Mesothelial cell of epicardium (in vitro differentiated cells): ENCODE results near the gene DIP2B. TPM values are rescaled to one million over a fixed set of nuclear protein-coding genes. Genes with fewer than 3 reads are reported as not detected.
A peak's percentile ranks its signal among the peaks of the same experiment; 100 is the strongest.

Source experiments
- DNase-seq, 2 experiments: peaks; one replicate each; pipeline ENCODE4 v3.0.0; 2021; ENCODE audit warnings: low spot score in 2 of 2; ENCODE audit not compliant: unreplicated experiment in 2 of 2
- H3K27ac Mint-ChIP-seq: 2 replicates; pipeline ENCODE4 v1.8.0; 2021; ENCODE audit warnings: mixed read lengths
- H3K27me3 Mint-ChIP-seq: 2 replicates; pipeline ENCODE4 v1.8.0; 2021; ENCODE audit warnings: low read depth, mixed read lengths
- H3K36me3 Mint-ChIP-seq: 2 replicates; pipeline ENCODE4 v1.8.0; 2021; ENCODE audit warnings: mixed read lengths
- H3K4me1 Mint-ChIP-seq: 2 replicates; pipeline ENCODE4 v1.8.0; 2021; ENCODE audit warnings: mixed read lengths
- H3K4me3 Mint-ChIP-seq: 2 replicates; pipeline ENCODE4 v1.8.0; 2021; ENCODE audit warnings: mild to moderate bottlenecking, moderate library complexity, mixed read lengths
- H3K9me3 Mint-ChIP-seq: 2 replicates; pipeline ENCODE4 v1.8.0; 2021; ENCODE audit warnings: mixed read lengths
- total RNA-seq: library from RNA; stranded (reverse); gene quantifications from 3 replicates; pipeline ENCODE4 v1.2.1, GENCODE V29; 2021
- TF ChIP-seq, protein P1 (sequence below): fragments of 200-600 bp; sonication (generic); IDR thresholded peaks from one replicate; pipeline ENCODE4 v1.5.0; 2021; ENCODE audit warnings: antibody characterized with exemption; ENCODE audit not compliant: unreplicated experiment

The DIP2B gene
- total RNA-seq, 1 donor from 2014 or later: 32.0 TPM

DNA sequence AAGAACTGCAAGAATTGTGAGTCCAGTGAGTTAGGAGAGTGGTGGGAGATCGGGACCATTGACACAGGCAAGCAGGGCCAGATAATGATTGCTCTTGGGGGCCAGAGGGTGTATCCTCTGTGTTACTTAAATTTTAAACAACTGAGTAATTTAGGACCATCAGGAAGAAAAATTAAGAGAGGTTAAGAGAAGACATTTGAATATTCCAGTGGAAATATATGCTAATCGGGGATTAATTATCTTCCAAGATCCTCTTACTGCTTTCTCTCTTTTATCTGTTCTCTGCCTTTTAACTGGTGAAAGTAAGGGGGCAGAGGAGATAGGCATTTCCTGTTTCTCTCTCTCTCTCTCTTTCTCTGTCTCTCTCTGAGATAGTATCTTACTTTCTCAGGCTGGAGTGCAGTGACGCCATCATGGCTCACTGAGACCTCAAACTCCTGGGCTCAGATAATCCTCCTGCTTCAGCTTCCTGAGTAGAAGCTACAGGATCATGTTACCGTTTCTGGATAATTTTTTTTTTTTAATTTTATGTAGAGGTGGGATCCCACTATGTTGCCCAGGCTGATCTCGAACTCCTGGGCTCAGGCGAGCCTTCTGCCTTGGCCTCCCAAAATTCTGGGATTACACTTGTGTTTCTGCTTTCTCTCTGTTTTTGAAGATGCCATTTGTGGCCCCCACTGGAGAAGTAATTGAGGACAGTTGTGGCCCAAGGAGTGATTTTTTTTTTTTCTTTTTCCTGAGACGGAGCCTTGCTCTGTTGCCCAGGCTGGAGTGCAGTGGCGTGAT lies 85.1 kb downstream of the DIP2B start:
- TF ChIP-seq, protein P1, sequence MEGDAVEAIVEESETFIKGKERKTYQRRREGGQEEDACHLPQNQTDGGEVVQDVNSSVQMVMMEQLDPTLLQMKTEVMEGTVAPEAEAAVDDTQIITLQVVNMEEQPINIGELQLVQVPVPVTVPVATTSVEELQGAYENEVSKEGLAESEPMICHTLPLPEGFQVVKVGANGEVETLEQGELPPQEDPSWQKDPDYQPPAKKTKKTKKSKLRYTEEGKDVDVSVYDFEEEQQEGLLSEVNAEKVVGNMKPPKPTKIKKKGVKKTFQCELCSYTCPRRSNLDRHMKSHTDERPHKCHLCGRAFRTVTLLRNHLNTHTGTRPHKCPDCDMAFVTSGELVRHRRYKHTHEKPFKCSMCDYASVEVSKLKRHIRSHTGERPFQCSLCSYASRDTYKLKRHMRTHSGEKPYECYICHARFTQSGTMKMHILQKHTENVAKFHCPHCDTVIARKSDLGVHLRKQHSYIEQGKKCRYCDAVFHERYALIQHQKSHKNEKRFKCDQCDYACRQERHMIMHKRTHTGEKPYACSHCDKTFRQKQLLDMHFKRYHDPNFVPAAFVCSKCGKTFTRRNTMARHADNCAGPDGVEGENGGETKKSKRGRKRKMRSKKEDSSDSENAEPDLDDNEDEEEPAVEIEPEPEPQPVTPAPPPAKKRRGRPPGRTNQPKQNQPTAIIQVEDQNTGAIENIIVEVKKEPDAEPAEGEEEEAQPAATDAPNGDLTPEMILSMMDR: no peak
- Mint-ChIP-seq H3K36me3 (peaks cover 3% of the 10 kb centered on the region), H3K9me3 (no peaks in the 10 kb centered on the region), H3K27ac (peak overlapping the region; percentile 86), H3K4me3 (no peak overlapping the region), H3K4me1 (peaks cover 18% of the 10 kb centered on the region), H3K27me3 (no peaks in the 10 kb centered on the region)
- no peak for DNase-seq

DNA sequence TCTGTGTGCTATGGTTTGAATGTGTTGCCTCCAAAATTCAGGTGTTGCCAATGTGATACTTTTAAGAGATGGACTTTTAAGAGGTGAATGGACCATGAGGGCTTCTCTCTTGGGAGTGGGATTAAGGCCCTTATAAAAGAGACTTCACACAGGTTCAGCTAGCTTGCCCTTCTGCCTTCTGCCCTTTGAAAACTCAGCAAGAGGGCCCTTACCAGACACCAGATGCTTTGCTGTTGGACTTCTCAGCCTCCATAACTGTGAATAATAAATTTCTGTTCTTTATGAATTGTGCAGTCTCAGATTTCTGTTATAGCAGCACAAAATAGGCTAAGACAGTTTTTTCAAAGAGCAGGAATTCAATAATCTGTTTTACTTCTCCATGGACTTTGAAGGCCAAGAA lies 86.1 kb downstream of the DIP2B start:
- H3K4me3 Mint-ChIP-seq: no peak overlapping the region
- no peaks in the 10 kb centered on the region for H3K9me3 Mint-ChIP-seq
- DNase-seq: no peak
- H3K27ac Mint-ChIP-seq: no peak overlapping the region
- H3K27me3 Mint-ChIP-seq: no peaks in the 10 kb centered on the region
- peaks cover 21% of the 10 kb centered on the region for H3K4me1 Mint-ChIP-seq
- peaks cover 3% of the 10 kb centered on the region for H3K36me3 Mint-ChIP-seq
- TF ChIP-seq, protein P1: no peak

DNA sequence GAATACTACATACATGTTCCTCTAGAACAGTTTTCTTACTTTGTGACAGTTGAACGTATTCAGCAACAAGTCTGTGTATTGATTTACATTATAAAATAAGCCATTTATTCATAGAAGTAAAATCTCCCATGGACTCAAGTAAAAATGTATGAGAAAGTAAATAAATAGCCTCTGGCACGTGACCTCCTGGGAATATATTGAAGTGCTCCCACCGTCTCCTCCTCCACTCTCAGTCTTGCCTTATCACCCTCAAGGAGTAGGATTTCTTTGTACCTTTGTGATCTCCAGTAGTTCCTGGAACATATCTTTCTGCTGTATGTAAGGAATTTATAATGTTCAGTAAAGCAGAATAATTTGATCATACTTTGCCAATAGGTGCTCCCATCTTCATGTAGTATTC lies 90.9 kb downstream of the DIP2B start:
- peaks cover 25% of the 10 kb centered on the region for H3K4me1 Mint-ChIP-seq
- TF ChIP-seq, protein P1: no peak
- H3K9me3 Mint-ChIP-seq: no peaks in the 10 kb centered on the region
- H3K27me3 Mint-ChIP-seq: no peaks in the 10 kb centered on the region
- H3K36me3 Mint-ChIP-seq: no peaks in the 10 kb centered on the region
- H3K4me3 Mint-ChIP-seq: no peak overlapping the region
- DNase-seq: no peak
- peak overlapping the region; percentile 7 for H3K27ac Mint-ChIP-seq

DNA sequence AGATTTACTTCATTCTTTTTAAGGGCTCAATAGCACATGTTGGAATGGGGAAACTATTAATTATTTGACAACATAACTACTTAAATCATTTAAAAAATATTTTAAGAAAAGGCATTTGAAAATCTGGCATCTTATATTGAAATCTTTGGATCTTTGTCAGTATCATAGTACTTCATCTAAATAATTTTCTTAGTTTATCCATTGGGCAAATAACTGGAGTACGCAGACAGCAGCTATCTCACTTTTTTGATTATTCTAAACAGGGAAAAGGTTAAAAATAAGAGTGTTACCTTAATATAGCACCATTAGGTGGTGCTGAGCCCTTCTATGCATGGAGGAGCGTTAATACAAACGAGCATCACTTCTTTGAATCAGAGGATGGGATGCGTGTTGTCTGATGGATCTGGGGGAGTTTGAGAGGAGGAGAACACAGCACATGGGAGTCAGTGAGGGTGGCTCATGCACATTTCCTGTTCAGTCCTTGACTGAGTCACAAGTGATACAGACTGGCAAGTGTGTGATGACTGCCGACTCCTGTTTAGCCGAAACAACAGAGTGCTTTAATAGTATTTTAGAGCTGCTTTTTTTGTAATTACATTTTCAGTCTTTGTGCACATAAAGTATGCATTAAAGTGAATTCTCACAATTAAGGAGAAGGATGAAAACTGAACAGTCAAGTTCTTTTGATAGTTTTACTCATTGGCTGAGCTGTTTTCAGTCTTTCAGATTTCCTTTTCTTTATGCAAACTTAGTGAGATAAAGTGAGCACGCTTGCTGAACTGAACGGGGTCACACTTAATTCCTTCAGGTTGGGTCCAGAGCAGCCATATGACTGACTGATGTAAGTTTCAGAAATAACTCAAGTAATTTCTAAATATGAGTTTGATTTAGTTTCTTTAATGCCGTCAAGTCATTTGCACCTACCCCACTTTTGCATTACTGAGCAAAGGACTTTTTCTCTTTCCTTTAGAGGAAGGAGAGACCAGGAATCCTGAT lies 92.7 kb downstream of the DIP2B start:
- H3K9me3 Mint-ChIP-seq: no peaks in the 10 kb centered on the region
- DNase-seq: no peak
- TF ChIP-seq, protein P1: no peak
- H3K4me1 Mint-ChIP-seq: peaks cover 25% of the 10 kb centered on the region
- H3K36me3 Mint-ChIP-seq: no peaks in the 10 kb centered on the region
- no peak overlapping the region for H3K4me3 Mint-ChIP-seq
- H3K27me3 Mint-ChIP-seq: no peaks in the 10 kb centered on the region
- peak overlapping the region; percentile 3 for H3K27ac Mint-ChIP-seq

DNA sequence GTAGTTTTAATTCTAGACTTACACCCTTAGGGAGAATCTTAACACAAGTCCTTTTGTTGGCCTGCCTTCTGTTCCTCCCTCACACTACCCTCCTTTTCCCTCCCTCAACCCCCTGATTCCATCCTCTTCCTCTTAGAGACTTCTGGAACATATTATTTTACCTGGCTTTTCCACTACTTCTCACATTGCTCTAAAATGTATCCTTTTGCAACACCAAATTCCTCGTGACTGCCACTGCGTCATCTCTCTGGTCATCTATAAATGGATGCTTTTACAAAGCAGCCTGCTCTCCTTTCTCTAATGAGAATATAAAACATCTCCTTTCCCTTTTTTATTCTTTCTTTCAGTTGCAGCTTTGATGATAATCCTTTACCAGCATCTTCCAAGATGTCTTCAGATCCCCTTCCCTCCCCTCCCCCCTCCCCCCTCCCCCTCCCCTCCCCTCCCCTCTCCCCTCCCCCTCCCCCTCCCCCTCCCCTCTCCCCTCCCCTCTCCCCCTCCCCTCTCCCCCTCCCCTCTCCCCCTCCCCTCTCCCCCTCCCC lies 93.6 kb downstream of the DIP2B start:
- TF ChIP-seq, protein P1: no peak
- peaks cover 25% of the 10 kb centered on the region for H3K4me1 Mint-ChIP-seq
- H3K4me3 Mint-ChIP-seq: no peak overlapping the region
- H3K9me3 Mint-ChIP-seq: no peaks in the 10 kb centered on the region
- DNase-seq: no peak
- H3K27ac Mint-ChIP-seq: peak overlapping the region; percentile 47
- no peaks in the 10 kb centered on the region for H3K36me3 Mint-ChIP-seq
- no peaks in the 10 kb centered on the region for H3K27me3 Mint-ChIP-seq
